Ecto neural progenitor cell (in vitro differentiated cells): ENCODE data around the gene ZSWIM5.

Source experiments
- DNase-seq: peaks from one replicate; pipeline ENCODE4 v3.0.0-alpha.2; 2018; ENCODE audit warnings: low spot score

The ZSWIM5 gene

GRCh38 chr1:45018599-45019230 lies 187.7 kb downstream of the ZSWIM5 start:
- peak; percentile 79 for DNase-seq

DNA sequence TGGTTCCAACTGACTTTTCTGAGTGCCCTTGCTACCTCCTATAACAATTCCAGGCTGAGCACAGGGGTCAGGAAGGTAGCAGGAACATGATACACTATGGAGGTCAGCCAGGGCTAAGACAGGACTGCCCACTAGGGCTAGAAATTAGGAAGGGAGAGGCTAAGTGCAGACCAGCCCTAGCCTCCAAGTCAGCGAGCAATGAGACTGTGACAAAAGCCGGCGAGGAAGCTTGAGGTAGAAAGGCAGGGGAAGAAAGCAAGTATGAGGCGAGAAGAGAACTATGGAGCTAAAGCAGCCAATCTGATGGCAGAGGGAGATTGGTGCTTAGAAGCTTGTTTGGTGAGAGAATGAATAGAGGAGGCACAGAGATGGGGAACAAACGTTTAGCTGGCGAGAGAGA lies 189.6 kb downstream of the ZSWIM5 start:
- peak; percentile 45 for DNase-seq

DNA sequence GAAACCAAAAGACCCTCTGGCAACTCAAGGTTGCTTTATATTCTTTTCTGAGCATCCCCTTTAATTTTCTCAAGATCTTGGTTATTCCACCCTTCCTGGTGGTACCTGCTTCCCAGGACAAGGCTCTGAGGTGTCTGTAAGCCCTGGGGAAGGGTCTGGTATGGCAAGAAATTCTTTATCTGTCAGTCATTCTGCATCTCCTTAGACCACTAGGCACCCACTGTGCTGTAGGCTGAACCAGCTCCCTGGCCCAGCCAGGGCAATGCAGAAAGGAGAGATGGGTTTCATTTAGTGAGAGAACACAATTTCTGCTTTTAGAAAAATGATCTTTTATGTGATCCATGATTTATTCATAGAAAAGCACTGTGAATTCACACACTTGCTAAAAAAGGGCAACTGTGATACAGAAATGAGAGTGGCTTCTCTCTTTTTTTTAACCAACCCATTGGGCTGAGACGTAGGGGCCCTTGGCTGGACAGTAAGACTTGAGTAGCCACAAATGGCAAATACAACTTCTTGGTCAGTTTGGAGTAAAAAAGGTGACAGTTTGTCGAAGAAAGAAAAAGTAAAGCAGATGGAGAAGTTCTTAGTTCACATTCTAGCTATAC lies 190.2 kb downstream of the ZSWIM5 start:
- DNase-seq = peak; percentile 12

DNA sequence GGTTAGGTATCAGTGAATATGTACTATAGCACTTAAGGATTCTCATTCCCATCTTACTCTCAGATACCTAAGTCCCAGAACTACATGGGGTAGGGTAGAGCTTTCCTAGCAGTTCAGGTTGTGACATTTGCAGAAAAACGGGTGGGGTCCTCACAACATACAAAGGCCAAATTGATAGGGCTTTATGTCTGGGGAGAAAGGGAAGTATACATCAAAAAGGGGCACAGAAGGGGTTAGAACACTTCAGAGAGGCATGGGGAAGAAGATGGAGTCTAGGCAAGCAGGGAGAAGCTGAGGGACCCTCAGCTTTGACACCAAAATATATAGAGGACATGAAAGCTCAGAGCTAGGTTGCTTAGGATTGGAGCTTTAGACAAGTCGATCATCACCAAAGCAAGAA lies 190.7 kb downstream of the ZSWIM5 start:
- peak; percentile 17 for DNase-seq

GRCh38 chr1:45014321-45015028 lies 191.9 kb downstream of the ZSWIM5 start:
- peak; percentile 88 for DNase-seq

- DNase-seq = no peak
Measured at GRCh38 chr1:45013551-45014209, 192.7 kb downstream of the ZSWIM5 start.

GRCh38 chr1:45012639-45013278 lies 193.6 kb downstream of the ZSWIM5 start:
- peak; percentile 67 for DNase-seq

GRCh38 chr1:45011837-45012638 lies 194.4 kb downstream of the ZSWIM5 start, which contains the start of gene UROD:
Gene UROD (plus strand): TSS chr1:45012254. CDS start chr1:45012266, 12 bp downstream.
- DNase-seq = peak; percentile 90

GRCh38 chr1:45010855-45011811 lies 195.3 kb downstream of the ZSWIM5 start, which contains the start of gene HECTD3:
Gene HECTD3 (minus strand): TSS chr1:45011324. CDS start chr1:45011257, 67 bp downstream.
- DNase-seq = peak; percentile 82

GRCh38 chr1:45009956-45010854 lies 196.2 kb downstream of the ZSWIM5 start:
- no peak for DNase-seq

DNA sequence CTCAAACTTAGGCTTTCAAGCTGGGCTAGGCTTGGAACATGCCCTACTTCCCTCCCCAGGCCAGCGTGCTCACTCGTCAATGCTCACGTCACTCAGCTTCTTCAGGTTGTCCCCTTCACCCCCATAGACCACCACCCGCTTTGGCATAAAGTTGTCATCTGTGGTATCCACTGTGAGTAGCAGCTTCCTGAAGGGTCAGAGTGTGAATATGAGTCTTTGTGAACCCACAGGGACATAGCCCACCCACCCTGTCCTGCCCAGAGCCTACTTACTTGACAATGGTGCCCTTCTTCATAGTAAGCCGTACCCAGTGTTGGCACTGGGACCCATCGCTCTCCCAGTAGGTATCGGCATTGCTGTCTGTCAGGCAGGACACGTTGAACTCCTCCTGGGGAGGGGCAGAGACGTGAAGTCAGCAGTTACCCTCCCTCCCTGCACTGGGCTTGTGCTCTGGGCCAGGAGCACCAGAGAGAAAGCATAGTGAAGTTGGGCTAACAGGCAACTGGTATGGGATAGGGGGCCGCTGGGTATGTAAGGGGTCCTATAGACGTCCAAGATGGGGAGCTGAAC lies 197.0 kb downstream of the ZSWIM5 start:
- no peak for DNase-seq

- DNase-seq = no peak
Measured at GRCh38 chr1:45008516-45008915, 197.9 kb downstream of the ZSWIM5 start.

GRCh38 chr1:45008076-45008475 lies 198.3 kb downstream of the ZSWIM5 start:
- no peak for DNase-seq

DNA sequence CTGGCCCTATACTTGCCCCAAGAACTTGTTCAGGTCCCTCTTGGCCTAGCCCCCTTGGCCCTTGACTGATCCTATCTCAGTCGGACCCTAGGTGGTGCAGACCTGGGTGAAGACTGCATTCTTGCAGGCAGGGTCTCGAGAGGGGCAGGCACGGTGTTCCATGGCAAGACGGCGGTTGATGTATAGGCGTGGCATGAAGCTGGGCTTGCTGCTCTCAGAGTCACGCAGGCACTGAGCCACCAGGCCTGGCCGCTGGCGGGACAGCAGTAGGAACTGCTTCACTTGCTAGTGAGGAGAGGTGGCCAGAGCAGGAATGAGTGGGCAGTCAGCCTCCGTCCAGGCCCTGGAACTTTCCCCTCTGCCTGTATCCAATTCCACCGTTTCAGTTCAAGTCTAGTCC lies 199.1 kb downstream of the ZSWIM5 start:
- no peak for DNase-seq

- no peak for DNase-seq
Measured at GRCh38 chr1:45005761-45006160, 200.6 kb downstream of the ZSWIM5 start.

GRCh38 chr1:45004281-45004920 lies 202.0 kb downstream of the ZSWIM5 start:
- DNase-seq = no peak

DNA sequence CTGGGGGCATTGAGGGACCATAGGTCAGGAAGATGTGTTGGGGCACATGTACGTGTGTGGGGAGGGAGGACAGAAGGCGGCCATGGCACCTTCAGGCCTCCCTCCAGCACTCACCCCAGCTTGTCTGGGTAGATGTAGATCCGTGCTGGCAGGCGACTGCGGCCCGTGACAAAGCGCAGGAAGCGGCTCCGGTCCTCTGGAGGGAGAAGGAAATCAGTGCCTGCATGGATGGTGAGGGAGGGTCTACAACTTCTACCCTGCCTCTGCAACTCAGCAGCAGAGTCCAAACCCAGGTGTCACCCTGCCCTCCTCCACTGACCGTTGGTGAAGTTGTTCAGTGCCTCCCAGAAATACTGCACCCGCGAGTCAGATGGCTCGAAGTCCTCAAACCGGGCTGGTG lies 202.7 kb downstream of the ZSWIM5 start:
- no peak for DNase-seq
